ENCODE results near the gene PRSS33. TPM values are rescaled to one million over a fixed set of nuclear protein-coding genes. Genes with fewer than 3 reads are reported as not detected.

Gene PRSS33
- total RNA-seq, 1 donor from 2014 or later: not detected

GRCh38 chr16:2828521-2828840, 41.1 kb upstream of the PRSS33 start:
- Histone ChIP-seq H3K36me3 (ENCODE audit: control insufficient read depth in 3 of 3, insufficient read depth in 3 of 3, low read length in 3 of 3) (no peaks in the 10 kb centered on the region), H3K4me1 (ENCODE audit: control insufficient read depth in 3 of 3, insufficient read depth in 3 of 3, low read length in 3 of 3) (no peaks in the 10 kb centered on the region), H3K27me3 (ENCODE audit: control insufficient read depth in 3 of 3, insufficient read depth in 3 of 3, low read length in 3 of 3) (peaks cover 26 to 59% (median 44%) of the 10 kb centered on the region in 3 donors), H3K9me3 (ENCODE audit: control insufficient read depth in 3 of 3, low read length in 3 of 3) (no peaks in the 10 kb centered on the region), H3K9ac (ENCODE audit: low read depth in 1 of 3, low read length in 3 of 3) (no peak overlapping the region), H3K4me3 (ENCODE audit: low read length in 3 of 3) (no peak overlapping the region), H3K27ac (ENCODE audit: low read depth, low read length) (no peak overlapping the region)

GRCh38 chr16:2827831-2828520, 40.6 kb upstream of the PRSS33 start:
- Histone ChIP-seq H3K4me3 (ENCODE audit: low read length in 3 of 3) (no peak overlapping the region), H3K27ac (ENCODE audit: low read depth, low read length) (no peak overlapping the region), H3K9ac (ENCODE audit: low read depth in 1 of 3, low read length in 3 of 3) (no peak overlapping the region), H3K9me3 (ENCODE audit: control insufficient read depth in 3 of 3, low read length in 3 of 3) (no peaks in the 10 kb centered on the region), H3K36me3 (ENCODE audit: control insufficient read depth in 3 of 3, insufficient read depth in 3 of 3, low read length in 3 of 3) (no peaks in the 10 kb centered on the region), H3K4me1 (ENCODE audit: control insufficient read depth in 3 of 3, insufficient read depth in 3 of 3, low read length in 3 of 3) (no peaks in the 10 kb centered on the region), H3K27me3 (ENCODE audit: control insufficient read depth in 3 of 3, insufficient read depth in 3 of 3, low read length in 3 of 3) (peaks cover 25 to 58% (median 43%) of the 10 kb centered on the region in 3 donors)

GRCh38 chr16:2827374-2827791, 40.0 kb upstream of the PRSS33 start:
- no peak overlapping the region for H3K27ac ChIP-seq (ENCODE audit: low read depth, low read length)
- H3K36me3 ChIP-seq (ENCODE audit: control insufficient read depth in 3 of 3, insufficient read depth in 3 of 3, low read length in 3 of 3): no peaks in the 10 kb centered on the region
- peaks cover 19 to 52% (median 38%) of the 10 kb centered on the region in 3 donors for H3K27me3 ChIP-seq (ENCODE audit: control insufficient read depth in 3 of 3, insufficient read depth in 3 of 3, low read length in 3 of 3)
- H3K4me1 ChIP-seq (ENCODE audit: control insufficient read depth in 3 of 3, insufficient read depth in 3 of 3, low read length in 3 of 3): no peaks in the 10 kb centered on the region
- no peak overlapping the region for H3K9ac ChIP-seq (ENCODE audit: low read depth in 1 of 3, low read length in 3 of 3)
- no peaks in the 10 kb centered on the region for H3K9me3 ChIP-seq (ENCODE audit: control insufficient read depth in 3 of 3, low read length in 3 of 3)
- H3K4me3 ChIP-seq (ENCODE audit: low read length in 3 of 3): no peak overlapping the region

- Histone ChIP-seq H3K4me3 (ENCODE audit: low read length in 3 of 3) (no peak overlapping the region), H3K9ac (ENCODE audit: low read depth in 1 of 3, low read length in 3 of 3) (no peak overlapping the region), H3K27me3 (ENCODE audit: control insufficient read depth in 3 of 3, insufficient read depth in 3 of 3, low read length in 3 of 3) (peaks cover 14 to 47% (median 37%) of the 10 kb centered on the region in 3 donors), H3K9me3 (ENCODE audit: control insufficient read depth in 3 of 3, low read length in 3 of 3) (no peaks in the 10 kb centered on the region), H3K36me3 (ENCODE audit: control insufficient read depth in 3 of 3, insufficient read depth in 3 of 3, low read length in 3 of 3) (no peaks in the 10 kb centered on the region), H3K4me1 (ENCODE audit: control insufficient read depth in 3 of 3, insufficient read depth in 3 of 3, low read length in 3 of 3) (no peaks in the 10 kb centered on the region), H3K27ac (ENCODE audit: low read depth, low read length) (no peak overlapping the region)
These were observed 39.4 kb upstream of the PRSS33 start for GRCh38 chr16:2826591-2827373.

GRCh38 chr16:2825906-2826305, 38.5 kb upstream of the PRSS33 start:
- no peak overlapping the region for H3K9ac ChIP-seq (ENCODE audit: low read depth in 1 of 3, low read length in 3 of 3)
- no peaks in the 10 kb centered on the region for H3K9me3 ChIP-seq (ENCODE audit: control insufficient read depth in 3 of 3, low read length in 3 of 3)
- H3K27me3 ChIP-seq (ENCODE audit: control insufficient read depth in 3 of 3, insufficient read depth in 3 of 3, low read length in 3 of 3): peaks cover 7 to 43% (median 32%) of the 10 kb centered on the region in 3 donors
- no peak overlapping the region for H3K4me3 ChIP-seq (ENCODE audit: low read length in 3 of 3)
- no peaks in the 10 kb centered on the region for H3K36me3 ChIP-seq (ENCODE audit: control insufficient read depth in 3 of 3, insufficient read depth in 3 of 3, low read length in 3 of 3)
- no peaks in the 10 kb centered on the region for H3K4me1 ChIP-seq (ENCODE audit: control insufficient read depth in 3 of 3, insufficient read depth in 3 of 3, low read length in 3 of 3)
- no peak overlapping the region for H3K27ac ChIP-seq (ENCODE audit: low read depth, low read length)

GRCh38 chr16:2825049-2825742, 37.8 kb upstream of the PRSS33 start:
- Histone ChIP-seq H3K36me3 (ENCODE audit: control insufficient read depth in 3 of 3, insufficient read depth in 3 of 3, low read length in 3 of 3) (no peaks in the 10 kb centered on the region), H3K27ac (ENCODE audit: low read depth, low read length) (no peak overlapping the region), H3K4me3 (ENCODE audit: low read length in 3 of 3) (no peak overlapping the region), H3K4me1 (ENCODE audit: control insufficient read depth in 3 of 3, insufficient read depth in 3 of 3, low read length in 3 of 3) (no peaks in the 10 kb centered on the region), H3K27me3 (ENCODE audit: control insufficient read depth in 3 of 3, insufficient read depth in 3 of 3, low read length in 3 of 3) (peaks cover under 1 to 37% (median 34%) of the 10 kb centered on the region in 3 donors), H3K9me3 (ENCODE audit: control insufficient read depth in 3 of 3, low read length in 3 of 3) (no peaks in the 10 kb centered on the region), H3K9ac (ENCODE audit: low read depth in 1 of 3, low read length in 3 of 3) (no peak overlapping the region)

- Histone ChIP-seq H3K9ac (ENCODE audit: low read depth in 1 of 3, low read length in 3 of 3) (no peak overlapping the region), H3K9me3 (ENCODE audit: control insufficient read depth in 3 of 3, low read length in 3 of 3) (no peaks in the 10 kb centered on the region), H3K36me3 (ENCODE audit: control insufficient read depth in 3 of 3, insufficient read depth in 3 of 3, low read length in 3 of 3) (no peaks in the 10 kb centered on the region), H3K27ac (ENCODE audit: low read depth, low read length) (no peak overlapping the region), H3K4me1 (ENCODE audit: control insufficient read depth in 3 of 3, insufficient read depth in 3 of 3, low read length in 3 of 3) (no peaks in the 10 kb centered on the region), H3K27me3 (ENCODE audit: control insufficient read depth in 3 of 3, insufficient read depth in 3 of 3, low read length in 3 of 3) (peaks cover 6 to 37% (median 33%) of the 10 kb centered on the region in 3 donors), H3K4me3 (ENCODE audit: low read length in 3 of 3) (no peak overlapping the region)
These were observed 37.3 kb upstream of the PRSS33 start for GRCh38 chr16:2824626-2825025.

- no peak overlapping the region for H3K4me3 ChIP-seq (ENCODE audit: low read length in 3 of 3)
- H3K9me3 ChIP-seq (ENCODE audit: control insufficient read depth in 3 of 3, low read length in 3 of 3): no peaks in the 10 kb centered on the region
- H3K36me3 ChIP-seq (ENCODE audit: control insufficient read depth in 3 of 3, insufficient read depth in 3 of 3, low read length in 3 of 3): no peaks in the 10 kb centered on the region
- H3K9ac ChIP-seq (ENCODE audit: low read depth in 1 of 3, low read length in 3 of 3): no peak overlapping the region
- no peaks in the 10 kb centered on the region for H3K4me1 ChIP-seq (ENCODE audit: control insufficient read depth in 3 of 3, insufficient read depth in 3 of 3, low read length in 3 of 3)
- H3K27ac ChIP-seq (ENCODE audit: low read depth, low read length): no peak overlapping the region
- H3K27me3 ChIP-seq (ENCODE audit: control insufficient read depth in 3 of 3, insufficient read depth in 3 of 3, low read length in 3 of 3): peaks cover 7 to 34% (median 27%) of the 10 kb centered on the region in 3 donors
These were observed 35.1 kb upstream of the PRSS33 start for GRCh38 chr16:2822496-2822895.

GRCh38 chr16:2822158-2822495, 34.8 kb upstream of the PRSS33 start:
- peaks cover 7 to 33% (median 27%) of the 10 kb centered on the region in 3 donors for H3K27me3 ChIP-seq (ENCODE audit: control insufficient read depth in 3 of 3, insufficient read depth in 3 of 3, low read length in 3 of 3)
- H3K9me3 ChIP-seq (ENCODE audit: control insufficient read depth in 3 of 3, low read length in 3 of 3): no peaks in the 10 kb centered on the region
- no peaks in the 10 kb centered on the region for H3K36me3 ChIP-seq (ENCODE audit: control insufficient read depth in 3 of 3, insufficient read depth in 3 of 3, low read length in 3 of 3)
- H3K4me1 ChIP-seq (ENCODE audit: control insufficient read depth in 3 of 3, insufficient read depth in 3 of 3, low read length in 3 of 3): no peaks in the 10 kb centered on the region
- no peak overlapping the region for H3K27ac ChIP-seq (ENCODE audit: low read depth, low read length)
- H3K4me3 ChIP-seq (ENCODE audit: low read length in 3 of 3): no peak overlapping the region
- no peak overlapping the region for H3K9ac ChIP-seq (ENCODE audit: low read depth in 1 of 3, low read length in 3 of 3)

Measured in skeletal muscle tissue (tissue), 4 donors.